Thymus (tissue), 11 donors: Measurements from ENCODE around the gene MACROD2. TPM values are rescaled to one million over a fixed set of nuclear protein-coding genes. Genes with fewer than 3 reads are reported as not detected.

ENCODE experiments used
- DNase-seq, 9 donors: peaks; one replicate each; pipeline ENCODE4 v3.0.0-alpha.2; 2013; ENCODE audit warnings: low spot score in 9 of 9, low read depth in 6 of 9, missing footprints in 1 of 9
- H3K27ac ChIP-seq, 2 donors: one replicate each; pipeline ENCODE4 v1.5.1; 2013; ENCODE audit warnings: control low read depth in 1 of 2, low read depth in 1 of 2, low read length in 1 of 2, mild to moderate bottlenecking in 1 of 2, moderate library complexity in 1 of 2
- H3K27me3 ChIP-seq, 2 donors: one replicate each; pipeline ENCODE4 v1.5.1; 2013; ENCODE audit warnings: low read length in 1 of 2; ENCODE audit not compliant: control insufficient read depth in 2 of 2, insufficient read depth in 1 of 2
- H3K36me3 ChIP-seq, 2 donors: one replicate each; pipeline ENCODE4 v1.5.1; 2013; ENCODE audit warnings: low read length in 1 of 2, mild to moderate bottlenecking in 1 of 2, moderate library complexity in 1 of 2; ENCODE audit not compliant: control insufficient read depth in 2 of 2, insufficient read depth in 2 of 2
- H3K4me1 ChIP-seq, 2 donors: one replicate each; pipeline ENCODE4 v1.5.1; 2013; ENCODE audit warnings: low read length in 2 of 2; ENCODE audit not compliant: control insufficient read depth in 2 of 2, insufficient read depth in 2 of 2
- H3K4me3 ChIP-seq, 2 donors: one replicate each; pipeline ENCODE4 v1.5.1; 2013; ENCODE audit warnings: low read length in 2 of 2, control low read depth in 1 of 2, mild to moderate bottlenecking in 1 of 2
- H3K9me3 ChIP-seq, 2 donors: one replicate each; pipeline ENCODE4 v1.5.1; 2013; ENCODE audit warnings: low read length in 1 of 2, mild to moderate bottlenecking in 1 of 2; ENCODE audit not compliant: control insufficient read depth in 2 of 2, insufficient read depth in 1 of 2
- WGBS: extraction: QIAGEN DNeasy Blood & Tissue Kit; methylation state at CpG from one replicate; pipeline ENCODE4 v1.1.7; 2013; 5-methylcytosine and 5-hydroxymethylcytosine counted together
- polyA plus RNA-seq: library from polyadenylated mRNA; stranded (reverse); fragments of 200-250 nt; gene quantifications from one replicate; pipeline ENCODE4 v1.2.3, GENCODE V29; 2013
- total RNA-seq: library from RNA; stranded (reverse); fragments of 120-200 nt; gene quantifications from one replicate; pipeline ENCODE4 v1.2.4, GENCODE V29; 2013
- donor health status: healthy.

Gene MACROD2
- total and polyA plus RNA-seq, 2 donors, result 1.6 to 4.2 TPM

DNA sequence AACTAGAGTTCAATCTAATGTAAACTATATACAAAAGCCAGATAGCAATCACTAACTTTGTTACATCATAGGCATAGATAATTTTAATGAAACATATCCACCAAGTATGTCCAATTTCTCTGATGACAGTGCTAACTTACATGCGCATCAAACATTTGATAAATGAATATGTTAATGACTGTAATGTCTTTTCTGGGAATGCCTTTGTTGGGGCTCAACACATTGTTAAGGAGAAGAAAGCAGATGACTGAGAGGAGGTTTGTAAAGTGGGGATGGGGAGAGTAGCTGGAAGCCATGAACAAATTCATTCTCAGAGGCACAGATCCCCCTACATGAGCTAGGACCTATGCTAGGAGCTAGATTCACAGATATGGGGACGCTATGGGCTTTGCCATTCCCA is 1627.9 kb downstream of the MACROD2 start:
- Histone ChIP-seq H3K36me3 (no peaks in the 10 kb centered on the region), H3K4me3 (no peak overlapping the region), H3K4me1 (no peaks in the 10 kb centered on the region), H3K9me3 (no peaks in the 10 kb centered on the region), H3K27me3 (no peaks in the 10 kb centered on the region), H3K27ac (no peak overlapping the region)
- no peak for DNase-seq
- WGBS, result 98% methylated on average over 2 of the region's 2 CpGs

DNA sequence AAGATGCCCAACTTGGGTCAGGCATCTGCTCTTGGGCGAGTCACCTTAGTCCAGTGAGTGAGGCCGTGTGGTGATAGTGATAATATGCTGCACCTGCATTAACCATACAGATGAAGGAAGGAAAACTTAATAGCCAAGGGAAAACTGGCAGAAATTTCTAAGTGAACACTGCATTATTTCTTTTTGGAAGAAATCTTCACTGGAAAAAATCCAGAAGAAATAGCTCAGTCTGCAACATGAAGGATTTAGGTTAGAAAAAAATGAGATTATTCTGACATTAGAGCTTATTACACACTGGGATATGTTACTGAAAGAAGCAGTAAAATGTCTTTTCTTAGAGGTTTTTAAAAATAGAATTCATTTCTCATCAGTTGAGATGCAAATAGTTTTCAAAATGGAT is 1630.7 kb downstream of the MACROD2 start:
- Histone ChIP-seq H3K9me3 (no peaks in the 10 kb centered on the region), H3K27ac (no peak overlapping the region), H3K27me3 (no peaks in the 10 kb centered on the region), H3K4me1 (no peaks in the 10 kb centered on the region), H3K36me3 (no peaks in the 10 kb centered on the region), H3K4me3 (no peak overlapping the region)
- no peak for DNase-seq
- WGBS, result 98% methylated on average over 2 of the region's 2 CpGs

DNA sequence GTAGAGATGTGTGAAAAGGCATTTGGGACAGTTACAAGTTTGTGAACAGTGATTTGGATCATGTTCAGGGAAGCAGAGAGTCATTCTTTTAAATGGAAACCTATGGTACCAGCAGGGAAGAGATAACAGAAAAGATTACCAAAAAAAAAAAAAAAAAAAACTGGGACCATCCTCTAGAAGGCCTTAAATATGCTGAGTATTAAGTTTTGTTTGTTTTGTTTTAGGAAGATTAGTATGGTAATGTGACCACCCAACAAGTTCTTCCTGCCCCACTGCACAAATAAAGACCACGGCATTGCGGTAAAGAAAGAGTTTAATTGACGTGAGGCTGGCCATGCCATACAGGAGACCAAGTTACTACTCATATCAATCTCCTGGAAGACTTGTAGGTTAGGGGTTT is 1631.8 kb downstream of the MACROD2 start:
- Histone ChIP-seq H3K27me3 (no peaks in the 10 kb centered on the region), H3K36me3 (no peaks in the 10 kb centered on the region), H3K27ac (no peak overlapping the region), H3K4me1 (no peaks in the 10 kb centered on the region), H3K9me3 (no peaks in the 10 kb centered on the region), H3K4me3 (no peak overlapping the region)
- WGBS, result 63% methylated on average over 3 of the region's 3 CpGs
- DNase-seq, result no peak

DNA sequence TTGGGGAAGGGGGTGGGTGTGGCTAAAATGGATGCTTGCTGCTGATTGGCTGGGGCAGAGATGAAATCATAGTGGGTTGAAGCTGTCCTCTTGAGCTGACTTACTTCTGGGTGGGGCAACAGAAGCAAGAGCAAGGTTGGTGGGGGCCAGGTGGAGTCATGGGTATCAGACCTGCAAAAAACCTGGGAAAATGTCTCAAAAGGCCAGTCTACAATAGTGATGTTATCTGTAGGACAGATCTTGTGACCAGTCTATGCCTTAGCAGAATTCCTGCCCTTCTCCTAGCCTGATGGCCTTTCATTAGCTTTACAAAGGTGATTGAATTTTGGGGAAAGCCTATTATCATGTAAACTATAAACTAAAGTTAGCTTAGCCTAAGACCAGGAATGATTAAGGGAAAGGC is 1632.2 kb downstream of the MACROD2 start:
- H3K27ac ChIP-seq, result no peak overlapping the region
- DNase-seq, result no peak
- no peaks in the 10 kb centered on the region for H3K4me1 ChIP-seq
- no peaks in the 10 kb centered on the region for H3K9me3 ChIP-seq
- H3K27me3 ChIP-seq, result no peaks in the 10 kb centered on the region
- no peaks in the 10 kb centered on the region for H3K36me3 ChIP-seq
- no peak overlapping the region for H3K4me3 ChIP-seq

DNA sequence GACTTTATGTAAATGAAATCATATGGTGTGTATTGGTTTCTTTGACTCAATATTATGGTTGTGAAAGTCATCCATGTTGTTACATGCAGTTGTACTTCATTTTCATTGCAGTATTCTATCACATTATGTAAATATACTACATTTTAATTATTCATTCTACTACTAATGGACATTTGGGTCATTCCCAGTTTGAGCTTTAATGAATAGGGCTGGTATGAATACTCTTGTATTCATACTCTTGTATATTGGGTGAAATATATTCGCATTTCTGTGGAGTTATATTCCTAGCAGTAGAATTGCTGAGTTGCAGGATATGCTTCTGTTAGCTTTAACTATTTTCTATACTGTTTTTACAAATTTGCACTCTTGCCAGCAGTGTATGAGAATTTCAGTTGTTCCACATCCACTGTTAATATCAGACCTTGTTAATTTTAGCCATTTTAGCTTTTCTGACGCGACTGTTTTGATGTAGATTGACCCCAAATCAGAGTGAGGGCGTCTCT is 1633.6 kb downstream of the MACROD2 start:
- Histone ChIP-seq H3K9me3 (no peaks in the 10 kb centered on the region), H3K27me3 (no peaks in the 10 kb centered on the region), H3K4me3 (no peak overlapping the region), H3K36me3 (no peaks in the 10 kb centered on the region), H3K27ac (no peak overlapping the region), H3K4me1 (no peaks in the 10 kb centered on the region)
- WGBS, result 96% methylated on average over 4 of the region's 4 CpGs
- no peak for DNase-seq

DNA sequence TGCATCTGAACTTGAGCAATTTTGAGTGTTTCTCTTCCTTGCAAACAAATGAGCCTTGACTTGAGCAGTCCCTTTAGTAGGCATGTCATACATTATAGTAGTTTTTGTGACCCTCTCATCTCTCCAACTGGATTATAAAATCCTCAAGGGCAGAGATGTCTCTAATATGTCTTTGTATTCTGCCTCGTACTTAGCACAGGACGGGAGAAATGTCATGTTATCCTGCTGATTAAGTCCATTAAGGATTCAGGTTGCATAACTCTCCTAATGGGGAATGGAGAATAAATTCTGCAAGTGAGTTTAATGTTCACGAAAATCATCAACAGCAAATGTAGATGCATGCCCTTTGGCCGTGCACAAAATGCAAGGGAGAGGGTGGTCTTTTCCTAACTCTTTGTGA is 1635.0 kb downstream of the MACROD2 start:
- no peaks in the 10 kb centered on the region for H3K4me1 ChIP-seq
- no peaks in the 10 kb centered on the region for H3K9me3 ChIP-seq
- H3K4me3 ChIP-seq, result no peak overlapping the region
- no peaks in the 10 kb centered on the region for H3K36me3 ChIP-seq
- 79% methylated on average over 4 of the region's 4 CpGs for WGBS
- no peak for DNase-seq
- H3K27ac ChIP-seq, result no peak overlapping the region
- no peaks in the 10 kb centered on the region for H3K27me3 ChIP-seq

DNA sequence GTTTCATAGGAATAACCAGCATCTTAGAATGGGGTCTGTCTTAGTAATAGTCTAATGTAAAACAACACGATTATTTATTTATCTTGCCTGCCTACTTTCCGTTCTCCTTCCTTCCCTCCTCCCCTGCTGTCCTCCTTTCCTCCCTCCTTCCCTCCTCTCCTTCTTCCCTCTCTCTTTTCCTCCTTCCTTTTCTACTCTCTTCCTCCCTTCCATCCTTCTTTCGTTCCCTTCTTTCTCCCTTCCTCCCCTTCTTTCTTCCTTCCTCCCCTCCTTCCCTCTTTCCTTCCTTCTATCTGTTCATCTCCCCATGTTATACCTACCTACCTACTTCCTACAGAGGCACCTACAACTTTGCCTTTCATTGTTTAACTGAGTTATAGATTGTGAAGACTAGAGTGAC is 1637.4 kb downstream of the MACROD2 start:
- DNase-seq, result no peak
- Histone ChIP-seq H3K27me3 (no peaks in the 10 kb centered on the region), H3K27ac (no peak overlapping the region), H3K9me3 (no peaks in the 10 kb centered on the region), H3K36me3 (no peaks in the 10 kb centered on the region), H3K4me3 (no peak overlapping the region), H3K4me1 (no peaks in the 10 kb centered on the region)
- 88% methylated on average over 3 of the region's 3 CpGs for WGBS

DNA sequence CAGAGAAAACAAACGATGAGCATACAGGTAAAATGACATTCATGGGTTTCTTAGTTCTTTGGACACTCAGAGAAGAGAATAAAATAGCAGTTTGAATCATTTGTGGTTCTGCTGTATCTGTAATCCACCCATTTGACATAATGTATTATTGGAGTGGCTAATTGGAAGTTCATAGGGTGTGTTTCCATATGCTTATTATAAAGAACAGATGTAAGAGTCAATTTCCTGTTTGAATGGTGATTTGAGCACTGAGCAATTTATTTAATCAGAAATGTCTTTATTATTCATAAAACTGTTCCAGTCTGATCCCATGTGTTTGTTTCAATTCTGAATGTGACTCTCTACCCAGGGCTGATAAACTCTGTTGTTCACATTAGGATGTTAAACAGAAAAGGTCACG is 1638.8 kb downstream of the MACROD2 start:
- Histone ChIP-seq H3K36me3 (no peaks in the 10 kb centered on the region), H3K9me3 (no peaks in the 10 kb centered on the region), H3K27ac (no peak overlapping the region), H3K27me3 (no peaks in the 10 kb centered on the region), H3K4me1 (no peaks in the 10 kb centered on the region), H3K4me3 (no peak overlapping the region)
- 91% methylated on average over 2 of the region's 2 CpGs for WGBS
- DNase-seq, result no peak

DNA sequence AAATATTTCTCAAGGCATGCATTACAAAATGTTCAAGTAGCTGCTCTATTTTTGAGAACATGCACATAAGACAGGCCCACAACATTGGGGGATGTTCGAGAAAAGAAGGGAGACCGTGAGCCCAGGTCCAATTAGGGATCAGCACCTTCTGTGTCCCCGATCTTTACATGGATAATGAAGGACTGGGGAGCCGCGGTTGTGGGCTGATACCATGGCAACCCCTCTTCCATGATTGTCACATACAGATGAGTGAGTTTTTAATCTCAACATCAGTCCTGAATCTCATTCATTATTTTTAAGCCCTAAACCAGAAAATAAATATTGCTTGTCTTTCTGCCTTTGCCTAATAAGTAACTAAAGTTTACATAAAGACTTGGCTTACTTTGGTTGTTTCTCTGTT is 1642.2 kb downstream of the MACROD2 start:
- 91% methylated on average over 5 of the region's 5 CpGs for WGBS
- Histone ChIP-seq H3K27ac (no peak overlapping the region), H3K9me3 (no peaks in the 10 kb centered on the region), H3K4me3 (no peak overlapping the region), H3K4me1 (no peaks in the 10 kb centered on the region), H3K36me3 (no peaks in the 10 kb centered on the region), H3K27me3 (no peaks in the 10 kb centered on the region)
- no peak for DNase-seq
